Measurements from ENCODE around the gene SPTBN4.
A peak's percentile ranks its signal among the peaks of the same experiment; 100 is the strongest.
"Not testable (repeated sequence)": the region's sequence is repeated elsewhere in the genome, so short reads cannot be mapped to it uniquely, and the experiment has no call there.

SPTBN4 gene

GRCh38 chr19:40533508-40533907, 66.7 kb downstream of the SPTBN4 start:
- no peak for DNase-seq

- DNase-seq, result no peak
Measured at GRCh38 chr19:40534148-40534547, 67.3 kb downstream of the SPTBN4 start.

GRCh38 chr19:40539070-40539469, 72.3 kb downstream of the SPTBN4 start:
- no peak for DNase-seq

- DNase-seq, result no peak
Measured at GRCh38 chr19:40542202-40542859, 75.5 kb downstream of the SPTBN4 start.

- DNase-seq, result no peak
Measured at GRCh38 chr19:40543029-40543597, 76.3 kb downstream of the SPTBN4 start.

- not testable (repeated sequence) for DNase-seq
Measured at GRCh38 chr19:40546153-40546841, 79.5 kb downstream of the SPTBN4 start.

GRCh38 chr19:40547190-40547589, 80.4 kb downstream of the SPTBN4 start:
- not testable (repeated sequence) for DNase-seq

GRCh38 chr19:40547836-40548235, 81.0 kb downstream of the SPTBN4 start:
- DNase-seq, result no peak

GRCh38 chr19:40549007-40549708, 82.4 kb downstream of the SPTBN4 start:
- peak; percentile 75 for DNase-seq

GRCh38 chr19:40550951-40551350, 84.2 kb downstream of the SPTBN4 start:
- DNase-seq, result no peak

GRCh38 chr19:40552848-40553247, 86.0 kb downstream of the SPTBN4 start:
- DNase-seq, result no peak

- no peak for DNase-seq
Measured at GRCh38 chr19:40553885-40554857, 87.4 kb downstream of the SPTBN4 start.

GRCh38 chr19:40555978-40556689, 89.3 kb downstream of the SPTBN4 start:
- DNase-seq, result no peak

- DNase-seq, result no peak
Measured at GRCh38 chr19:40556953-40557530, 90.2 kb downstream of the SPTBN4 start.

GRCh38 chr19:40559394-40559793, 92.6 kb downstream of the SPTBN4 start:
- DNase-seq, result no peak

GRCh38 chr19:40560092-40560507, 93.3 kb downstream of the SPTBN4 start:
- no peak for DNase-seq

- no peak for DNase-seq
Measured at GRCh38 chr19:40561947-40562346, 95.1 kb downstream of the SPTBN4 start.

GRCh38 chr19:40564535-40564934, 97.7 kb downstream of the SPTBN4 start:
- not testable (repeated sequence) for DNase-seq

- DNase-seq, result no peak
Measured at GRCh38 chr19:40565355-40565754, 98.6 kb downstream of the SPTBN4 start.

GRCh38 chr19:40565910-40566495, 99.2 kb downstream of the SPTBN4 start:
- no peak for DNase-seq
